ENCODE results near the gene SFTPA2. TPM values are rescaled to one million over a fixed set of nuclear protein-coding genes. Genes with fewer than 3 reads are reported as not detected.
"Not testable (repeated sequence)": the region's sequence is repeated elsewhere in the genome, so short reads cannot be mapped to it uniquely, and the experiment has no call there.

SFTPA2 gene
- total RNA-seq (2014; rRNA removed; shearing (Covaris generic)), result not detected in 2 replicates

DNA sequence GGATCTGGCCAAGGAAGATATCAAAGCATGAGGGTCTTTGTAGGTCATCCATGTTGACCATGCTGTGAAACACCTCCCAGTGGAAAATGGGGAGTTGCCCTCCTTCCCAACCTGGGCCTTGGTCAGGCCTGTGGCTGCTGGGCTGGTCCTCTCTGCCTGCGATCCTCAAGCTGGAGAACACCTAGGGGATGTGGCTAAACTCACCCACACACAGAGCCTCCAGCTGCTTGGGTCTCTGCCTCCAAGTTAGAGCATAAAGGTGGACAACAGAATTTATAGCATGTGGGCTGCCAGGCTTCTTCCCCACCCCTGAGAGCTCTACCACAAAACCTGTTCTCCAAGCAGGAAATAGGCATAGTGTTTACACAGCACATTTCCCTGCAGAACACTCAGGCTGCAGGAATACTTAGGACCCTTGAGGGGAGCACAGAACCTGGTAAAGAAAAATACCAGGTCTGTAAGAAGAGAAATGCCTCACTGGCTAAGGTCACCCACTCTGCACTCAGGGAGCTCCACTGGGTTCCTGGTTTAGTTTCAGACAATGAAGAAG lies at the start of gene SFTPA2:
TSS of gene SFTPA2 (minus strand) at position 248 of the 550 bp plus-strand sequence. CDS start 924 bp downstream, outside the sequence.
- H3K36me3 ChIP-seq, result no peaks in the 10 kb centered on the region
- no peak for DNase-seq (ENCODE audit: low read depth in 1 of 2, low spot score in 2 of 2)

DNA sequence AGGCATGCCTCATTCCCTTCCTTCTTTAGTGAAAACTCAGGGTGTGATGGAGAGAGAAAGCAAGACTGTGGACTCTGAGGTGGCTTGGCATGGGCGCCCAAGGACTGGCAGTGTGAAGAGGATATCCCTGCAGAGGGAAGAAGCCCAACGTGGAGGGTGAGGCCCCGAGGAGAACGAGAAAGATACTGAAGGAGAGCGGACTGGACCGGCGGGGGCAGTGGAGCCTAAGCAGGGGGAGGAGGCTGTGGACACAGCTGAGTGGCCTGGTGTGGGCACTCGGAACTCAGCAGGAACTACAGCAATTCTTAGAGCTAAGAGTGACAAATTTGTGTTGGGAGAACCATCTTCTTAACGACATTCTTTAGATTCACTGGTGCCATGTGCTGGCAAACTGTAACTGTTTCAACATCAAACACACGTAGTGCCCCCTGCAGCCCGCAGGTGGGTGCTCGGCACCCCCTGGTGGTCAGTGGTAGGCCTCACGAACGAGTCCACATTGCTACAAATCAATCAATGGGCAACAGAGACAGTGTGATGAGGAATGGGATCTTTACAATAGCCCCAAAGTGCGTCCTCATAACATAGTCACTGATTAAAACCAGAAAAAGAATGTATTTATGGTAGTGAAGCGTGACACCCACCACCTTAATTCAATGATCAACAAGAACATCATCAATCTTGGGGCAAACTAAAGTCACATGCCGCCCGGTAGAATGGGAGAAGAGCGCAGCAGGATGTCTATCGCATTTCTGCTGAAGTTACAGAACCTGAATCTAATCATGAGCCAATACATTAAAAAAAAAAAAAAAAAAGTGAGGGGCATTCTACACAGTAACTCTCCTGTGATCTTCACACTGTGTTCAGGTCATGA lies 48.5 kb upstream of the SFTPA2 start:
- Histone ChIP-seq H3K4me1 (replicated peaks) (no peaks in the 10 kb centered on the region), H3K27ac (no peak overlapping the region), H3K9me3 (replicated peaks) (no peaks in the 10 kb centered on the region), H3K4me3 (no peak overlapping the region), H3K27me3 (replicated peaks) (no peaks in the 10 kb centered on the region; the same call in 1 of the 2 replicates), H3K36me3 (no peaks in the 10 kb centered on the region)
- no peak for DNase-seq (ENCODE audit: low read depth in 1 of 2, low spot score in 2 of 2)

More for the DNA sequence above, at the start of gene SFTPA2:
- no peak within 1 kb of the TSS for H3K27ac ChIP-seq
- no peaks in the 10 kb centered on the region for H3K4me1 ChIP-seq (replicated peaks)
- H3K27me3 ChIP-seq (replicated peaks), result peaks cover 12% of the 10 kb centered on the region
- H3K9me3 ChIP-seq (replicated peaks), result no peaks in the 10 kb centered on the region
- H3K4me3 ChIP-seq, result no peak within 1 kb of the TSS

DNA sequence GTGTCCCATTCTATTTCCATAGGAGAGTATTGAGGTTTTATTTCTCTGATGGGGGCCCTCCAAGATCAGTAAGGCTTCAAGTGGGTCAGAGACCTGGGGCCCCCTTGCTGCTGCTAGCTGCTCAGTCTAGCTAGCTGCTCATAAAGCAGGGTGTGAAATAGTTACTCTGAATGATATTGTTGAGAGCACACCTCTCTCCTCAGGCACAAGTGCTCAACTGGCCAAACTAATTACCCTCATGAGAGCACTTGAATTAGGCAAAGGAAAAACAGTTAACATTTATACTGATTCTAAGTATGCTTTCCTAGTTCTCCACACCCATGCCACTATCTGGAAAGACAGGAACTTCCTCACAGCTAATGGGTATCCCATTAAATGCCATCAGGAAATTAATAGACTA lies 45.1 kb upstream of the SFTPA2 start:
- no peak for DNase-seq (ENCODE audit: low read depth in 1 of 2, low spot score in 2 of 2)
- no peak overlapping the region for H3K4me3 ChIP-seq
- no peaks in the 10 kb centered on the region; the same call in 1 of the 2 replicates for H3K27me3 ChIP-seq (replicated peaks)
- no peaks in the 10 kb centered on the region for H3K36me3 ChIP-seq
- H3K4me1 ChIP-seq (replicated peaks), result no peaks in the 10 kb centered on the region
- H3K9me3 ChIP-seq (replicated peaks), result no peaks in the 10 kb centered on the region
- no peak overlapping the region for H3K27ac ChIP-seq

DNA sequence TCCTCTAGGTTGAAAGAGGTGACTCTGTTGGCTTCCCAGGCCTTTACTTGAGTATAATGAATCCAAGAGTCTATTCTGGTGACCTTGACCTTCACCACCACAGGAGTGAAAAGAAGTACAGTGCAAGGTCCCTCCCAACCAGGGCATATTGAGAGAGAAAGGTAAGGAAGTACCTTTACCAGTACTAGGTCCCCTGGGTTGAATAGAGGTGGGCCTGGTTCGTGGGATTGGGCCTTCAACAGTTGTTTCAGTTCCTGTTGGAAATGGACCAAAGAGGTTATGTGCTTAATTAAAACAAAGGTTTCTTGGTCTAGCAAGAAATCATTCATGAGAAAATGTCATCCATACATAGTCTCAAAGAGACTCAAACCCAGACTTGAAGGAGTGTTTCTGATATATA lies 44.1 kb upstream of the SFTPA2 start:
- Histone ChIP-seq H3K4me3 (no peak overlapping the region), H3K27me3 (replicated peaks) (peaks cover 3% of the 10 kb centered on the region; the same call in 1 of the 2 replicates), H3K9me3 (replicated peaks) (no peaks in the 10 kb centered on the region), H3K36me3 (no peaks in the 10 kb centered on the region), H3K27ac (no peak overlapping the region), H3K4me1 (replicated peaks) (no peaks in the 10 kb centered on the region)
- DNase-seq (ENCODE audit: low read depth in 1 of 2, low spot score in 2 of 2), result no peak

DNA sequence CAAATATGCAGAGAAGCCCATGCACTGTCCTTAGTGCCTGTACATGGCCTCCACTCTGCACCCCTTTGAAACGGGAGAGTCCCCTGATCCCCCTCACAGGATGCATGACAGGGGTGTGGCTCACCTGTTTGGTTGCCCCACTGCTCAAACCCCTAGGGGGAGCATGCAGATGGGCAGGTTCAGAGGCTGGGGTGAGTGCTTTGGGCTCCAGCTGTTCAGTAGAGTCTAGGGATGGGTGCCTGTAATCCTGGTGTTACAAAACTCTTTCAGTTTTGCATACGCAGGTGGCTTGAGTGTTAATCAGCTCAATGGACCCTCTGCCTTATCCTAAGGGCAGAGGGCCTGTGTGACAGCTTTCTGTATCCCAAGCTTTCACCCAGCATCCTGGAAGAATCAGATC lies 42.7 kb upstream of the SFTPA2 start:
- H3K27me3 ChIP-seq (replicated peaks), result peaks cover 3% of the 10 kb centered on the region; the same call in 1 of the 2 replicates
- H3K9me3 ChIP-seq (replicated peaks), result 0 out of 2 replicates have a peak, but pooled peaks cover 3% of the 10 kb centered on the region
- no peaks in the 10 kb centered on the region for H3K4me1 ChIP-seq (replicated peaks)

DNA sequence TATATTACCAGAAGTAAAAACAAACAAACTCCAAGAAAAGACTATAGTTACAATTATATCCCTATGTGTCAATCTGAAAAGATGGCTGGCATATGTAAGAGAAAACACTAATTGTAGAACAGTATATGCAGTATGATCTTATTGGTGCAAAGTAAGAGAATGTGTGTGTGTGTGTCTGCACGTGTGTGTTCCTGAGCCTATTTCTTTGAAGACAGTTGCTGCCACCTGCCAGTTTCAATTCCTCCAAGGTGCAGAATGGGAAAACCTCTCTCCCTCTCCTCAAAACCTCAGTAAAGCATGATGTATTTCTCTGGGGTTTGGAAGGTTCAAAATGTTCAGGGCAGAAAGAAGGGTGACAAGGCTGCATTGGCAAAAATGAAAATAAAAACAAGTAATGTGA lies 41.7 kb upstream of the SFTPA2 start:
- no peaks in the 10 kb centered on the region for H3K36me3 ChIP-seq
- no peaks in the 10 kb centered on the region for H3K4me1 ChIP-seq (replicated peaks)
- H3K27me3 ChIP-seq (replicated peaks), result peaks cover 3% of the 10 kb centered on the region; the same call in 1 of the 2 replicates
- no peak for DNase-seq (ENCODE audit: low read depth in 1 of 2, low spot score in 2 of 2)
- no peak overlapping the region for H3K4me3 ChIP-seq
- 0 out of 2 replicates have a peak, but pooled peaks cover 5% of the 10 kb centered on the region for H3K9me3 ChIP-seq (replicated peaks)
- H3K27ac ChIP-seq, result no peak overlapping the region

More for the DNA sequence above, 42.7 kb upstream of the SFTPA2 start:
- Histone ChIP-seq H3K27ac (no peak overlapping the region), H3K36me3 (no peaks in the 10 kb centered on the region), H3K4me3 (no peak overlapping the region)
- DNase-seq (ENCODE audit: low read depth in 1 of 2, low spot score in 2 of 2), result no peak

DNA sequence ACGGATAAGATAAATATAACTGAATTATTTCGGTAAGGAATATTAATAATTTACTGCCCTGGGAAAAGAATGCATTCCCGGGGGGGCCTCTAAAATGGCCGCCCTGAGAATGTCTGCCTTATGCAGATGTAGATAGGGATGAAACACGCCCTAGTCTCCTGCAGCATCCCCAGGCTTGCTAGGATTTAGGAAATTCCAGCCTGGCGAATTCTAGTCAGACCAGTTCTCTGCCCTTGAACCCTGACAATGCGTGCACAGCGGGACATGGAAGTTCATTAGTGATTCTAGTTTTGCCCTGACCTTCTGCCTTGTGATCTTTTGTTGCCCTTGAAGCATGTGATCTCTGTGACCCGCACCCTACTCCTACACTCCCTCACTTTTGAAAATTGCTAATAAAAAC lies 39.4 kb upstream of the SFTPA2 start:
- DNase-seq (ENCODE audit: low read depth in 1 of 2, low spot score in 2 of 2); H3K27ac ChIP-seq; H3K4me1 ChIP-seq (replicated peaks); H3K27me3 ChIP-seq (replicated peaks); H3K36me3 ChIP-seq; H3K4me3 ChIP-seq; H3K9me3 ChIP-seq (replicated peaks): not testable (repeated sequence)

DNA sequence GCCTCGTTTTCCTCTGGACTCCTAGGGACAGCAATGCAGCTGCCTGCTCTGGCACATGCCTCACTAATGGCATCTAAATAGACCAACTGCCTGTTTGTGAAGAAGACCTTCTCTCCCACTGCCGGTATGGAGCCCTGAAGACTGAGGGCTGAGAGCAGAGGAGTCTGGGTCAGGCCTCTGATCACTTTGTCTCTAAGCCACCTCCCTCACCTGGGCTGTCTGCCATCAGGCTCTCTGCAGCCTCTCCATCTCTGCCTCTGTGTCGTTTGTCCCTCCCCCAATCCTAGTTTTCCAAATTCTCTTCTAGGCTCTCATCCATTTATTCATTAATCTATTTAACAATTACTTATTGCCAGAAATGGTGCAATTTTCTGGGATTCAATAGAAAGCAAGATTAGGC lies 35.3 kb upstream of the SFTPA2 start:
- Histone ChIP-seq H3K27ac (no peak overlapping the region), H3K27me3 (replicated peaks) (peaks cover 4% of the 10 kb centered on the region; the same call in 1 of the 2 replicates), H3K9me3 (replicated peaks) (0 out of 2 replicates have a peak, but pooled peaks cover 5% of the 10 kb centered on the region), H3K4me1 (replicated peaks) (no peaks in the 10 kb centered on the region), H3K36me3 (no peaks in the 10 kb centered on the region), H3K4me3 (no peak overlapping the region)
- DNase-seq (ENCODE audit: low read depth in 1 of 2, low spot score in 2 of 2), result no peak

DNA sequence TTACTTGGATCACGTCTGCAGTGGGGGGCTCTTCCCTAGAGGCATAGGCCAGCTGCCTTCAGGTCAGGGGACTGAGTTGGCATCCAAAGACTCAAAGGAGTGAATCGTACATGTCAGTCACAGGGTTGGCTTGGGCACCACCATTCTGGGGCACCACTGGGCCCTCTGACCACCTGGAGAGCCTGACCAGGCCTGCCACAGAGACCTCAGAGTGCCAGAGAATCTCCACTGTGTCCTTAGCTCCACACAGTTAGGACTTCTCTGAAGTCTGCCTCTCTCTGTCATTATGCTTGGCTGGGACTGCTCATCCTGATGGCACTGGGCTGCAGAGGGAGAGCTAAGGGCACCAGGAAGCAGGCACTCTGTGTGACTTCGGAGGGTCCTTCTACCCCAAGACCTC lies 34.4 kb upstream of the SFTPA2 start:
- H3K4me1 ChIP-seq (replicated peaks); DNase-seq (ENCODE audit: low read depth in 1 of 2, low spot score in 2 of 2); H3K4me3 ChIP-seq; H3K9me3 ChIP-seq (replicated peaks); H3K27ac ChIP-seq; H3K36me3 ChIP-seq; H3K27me3 ChIP-seq (replicated peaks): not testable (repeated sequence)

DNA sequence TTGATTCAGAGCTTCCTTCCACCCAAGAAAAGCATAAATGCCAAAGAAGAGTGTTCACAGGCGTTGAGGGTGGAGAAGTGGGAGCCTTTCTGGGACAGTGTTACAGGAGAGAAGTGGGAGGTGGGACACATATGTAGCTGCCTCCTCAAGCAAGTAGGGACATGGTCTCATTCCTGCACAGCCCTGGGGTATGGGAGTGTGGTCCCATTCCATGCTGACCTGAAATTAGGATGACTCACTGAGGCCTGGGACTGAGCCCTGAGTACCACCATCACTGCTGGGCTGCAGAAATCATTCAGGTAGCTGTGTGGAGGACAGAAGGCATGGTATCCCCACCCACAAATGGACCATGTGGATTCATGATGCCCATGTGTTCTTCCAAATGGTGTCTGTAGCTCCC lies 33.2 kb upstream of the SFTPA2 start:
- H3K27me3 ChIP-seq (replicated peaks), result peaks cover 11% of the 10 kb centered on the region
- no peak for DNase-seq (ENCODE audit: low read depth in 1 of 2, low spot score in 2 of 2)
- no peak overlapping the region for H3K4me3 ChIP-seq
- no peak overlapping the region for H3K27ac ChIP-seq
- no peaks in the 10 kb centered on the region for H3K4me1 ChIP-seq (replicated peaks)
- 0 out of 2 replicates have a peak, but pooled peaks cover 4% of the 10 kb centered on the region for H3K9me3 ChIP-seq (replicated peaks)
- H3K36me3 ChIP-seq, result no peaks in the 10 kb centered on the region

DNA sequence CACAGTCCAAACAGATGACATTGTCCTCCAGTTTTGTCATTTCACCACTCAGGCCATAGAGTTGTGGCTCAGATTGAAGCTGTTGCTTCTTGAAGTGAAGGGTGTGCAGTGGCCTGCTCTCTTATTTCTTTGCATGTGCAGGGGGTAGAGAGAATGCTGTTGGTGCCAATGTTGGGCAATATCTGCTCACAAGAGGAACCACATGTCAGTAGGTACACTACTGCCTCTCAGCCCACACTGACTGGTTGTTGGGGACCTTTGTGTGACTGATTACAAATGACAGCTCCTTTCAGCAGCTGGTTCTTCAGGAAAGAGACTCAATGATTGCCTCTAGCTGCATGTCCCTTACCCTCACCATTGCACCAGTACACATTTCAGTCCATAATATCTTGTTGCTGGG lies 28.6 kb upstream of the SFTPA2 start:
- Histone ChIP-seq H3K27ac (no peak overlapping the region), H3K4me1 (replicated peaks) (no peaks in the 10 kb centered on the region), H3K4me3 (no peak overlapping the region), H3K27me3 (replicated peaks) (peaks cover 22% of the 10 kb centered on the region), H3K36me3 (no peaks in the 10 kb centered on the region), H3K9me3 (replicated peaks) (no peaks in the 10 kb centered on the region)
- DNase-seq (ENCODE audit: low read depth in 1 of 2, low spot score in 2 of 2), result no peak

DNA sequence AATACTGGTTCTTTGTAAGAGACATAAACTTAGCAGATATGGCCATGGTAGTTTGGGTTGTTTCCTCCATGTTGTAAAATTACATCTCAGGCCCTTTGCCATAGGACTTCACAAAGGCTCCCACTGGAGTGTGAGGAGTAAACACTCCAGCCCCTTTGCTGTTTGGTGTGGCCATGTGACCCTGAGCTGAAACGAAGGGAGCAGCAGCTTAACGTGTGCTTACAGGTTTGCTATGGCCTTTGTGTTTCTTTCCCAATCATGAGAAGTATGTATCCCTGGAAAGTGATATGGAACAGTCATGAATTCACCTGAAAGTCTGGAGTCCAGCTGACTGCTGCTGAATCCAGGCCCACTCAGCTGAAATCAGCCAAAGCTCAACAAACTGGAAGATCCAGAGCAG lies 26.7 kb upstream of the SFTPA2 start:
- Histone ChIP-seq H3K4me1 (replicated peaks) (no peaks in the 10 kb centered on the region), H3K36me3 (no peaks in the 10 kb centered on the region), H3K27me3 (replicated peaks) (peaks cover 22% of the 10 kb centered on the region), H3K4me3 (no peak overlapping the region), H3K27ac (no peak overlapping the region), H3K9me3 (replicated peaks) (no peaks in the 10 kb centered on the region)
- no peak for DNase-seq (ENCODE audit: low read depth in 1 of 2, low spot score in 2 of 2)

DNA sequence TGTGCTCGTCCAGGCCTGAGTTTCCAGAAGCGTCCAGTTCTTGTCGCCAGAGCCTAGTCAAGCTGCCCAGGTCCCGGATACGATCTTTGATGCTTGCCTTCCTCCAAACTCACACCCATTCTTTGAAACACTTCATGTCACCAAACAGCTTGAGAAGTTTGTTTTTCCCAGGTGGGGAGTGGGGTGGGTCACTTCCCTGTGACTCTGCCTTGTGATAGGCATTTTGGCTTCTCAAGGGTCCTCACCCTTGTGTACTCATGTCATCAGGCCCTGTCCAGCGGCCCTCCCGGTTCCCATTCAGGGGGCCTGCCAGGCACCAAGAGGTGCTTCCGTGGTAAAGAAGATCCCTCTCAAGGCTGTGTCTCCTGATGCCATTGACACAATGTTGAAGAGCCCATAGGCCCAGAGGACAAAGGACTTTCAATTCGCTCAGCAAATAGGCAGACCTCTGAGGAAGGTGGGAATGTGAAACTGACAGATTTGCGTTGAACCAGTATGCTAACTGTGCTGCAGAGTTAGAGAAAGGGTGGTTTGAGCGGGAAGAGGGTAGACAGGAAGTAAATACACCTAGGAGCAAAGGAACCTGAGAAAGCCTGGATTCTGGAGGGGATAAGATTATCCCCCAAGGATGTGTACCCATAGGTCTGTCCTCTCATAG lies 25.8 kb upstream of the SFTPA2 start:
- Histone ChIP-seq H3K36me3 (no peaks in the 10 kb centered on the region), H3K9me3 (replicated peaks) (no peaks in the 10 kb centered on the region), H3K4me1 (replicated peaks) (no peaks in the 10 kb centered on the region), H3K27ac (no peak overlapping the region), H3K27me3 (replicated peaks) (peaks cover 22% of the 10 kb centered on the region), H3K4me3 (no peak overlapping the region)
- no peak for DNase-seq (ENCODE audit: low read depth in 1 of 2, low spot score in 2 of 2)
